CD8-positive, alpha-beta memory T cell (primary cell): ENCODE data around the gene THEMIS. TPM values are rescaled to one million over a fixed set of nuclear protein-coding genes. Genes with fewer than 3 reads are reported as not detected.

Source experiments
- CTCF ChIA-PET: fragments of 350-600 bp; sonication (Branson Sonifier 250); formaldehyde crosslinking; loops from one replicate; lab custom pipeline; 2021; ENCODE audit warnings: antibody characterized with exemption; lab: Charles Lee
- POLR2A ChIA-PET: fragments of 350-600 bp; sonication (Branson Sonifier 250); formaldehyde crosslinking; loops from one replicate; lab custom pipeline; 2021; ENCODE audit warnings: antibody characterized with exemption; lab: Charles Lee
- DNase-seq, 5 donors: peaks; one replicate each; pipeline versions ENCODE4 v3.0.0 to v3.0.0-alpha.2; 2020 to 2022; ENCODE audit warnings: mixed read lengths in 1 of 5
- H3K27ac ChIP-seq: one replicate; pipeline ENCODE4 v1.7.0; 2013; ENCODE audit warnings: low read depth, mild to moderate bottlenecking, low read length, moderate library complexity
- H3K27me3 ChIP-seq: 2 replicates; pipeline ENCODE4 v1.7.0; 2013; ENCODE audit warnings: low read length, mild to moderate bottlenecking; ENCODE audit not compliant: insufficient read depth, poor library complexity, severe bottlenecking
- H3K36me3 ChIP-seq: 2 replicates; pipeline ENCODE4 v1.7.0; 2013; ENCODE audit warnings: mild to moderate bottlenecking, low read length, moderate library complexity; ENCODE audit not compliant: insufficient read depth
- H3K4me1 ChIP-seq: 2 replicates; pipeline ENCODE4 v1.7.0; 2013; ENCODE audit warnings: mild to moderate bottlenecking, low read length, moderate library complexity; ENCODE audit not compliant: insufficient read depth
- H3K4me3 ChIP-seq: 2 replicates; pipeline ENCODE4 v1.7.0; 2013; ENCODE audit warnings: mild to moderate bottlenecking, low read length
- H3K9me3 ChIP-seq: 2 replicates; pipeline ENCODE4 v1.7.0; 2013; ENCODE audit warnings: mild to moderate bottlenecking, low read length
- H3K27ac Mint-ChIP-seq, 8 donors: one replicate each; pipeline ENCODE4 v1.8.0; 2020 to 2021; ENCODE audit warnings: mixed read lengths in 8 of 8, mild to moderate bottlenecking in 6 of 8, inconsistent platforms in 3 of 8, moderate library complexity in 3 of 8
- H3K27me3 Mint-ChIP-seq, 2 donors: one replicate each; pipeline ENCODE4 v1.8.0; 2020 to 2021; ENCODE audit warnings: mixed read lengths in 2 of 2, mild to moderate bottlenecking in 1 of 2, moderate library complexity in 1 of 2
- H3K36me3 Mint-ChIP-seq, 3 donors: one replicate each; pipeline ENCODE4 v1.8.0; 2020 to 2021; ENCODE audit warnings: mixed read lengths in 3 of 3, inconsistent platforms in 1 of 3, mild to moderate bottlenecking in 1 of 3
- H3K4me1 Mint-ChIP-seq, 3 donors: one replicate each; pipeline ENCODE4 v1.8.0; 2020 to 2021; ENCODE audit warnings: mixed read lengths in 3 of 3, inconsistent platforms in 1 of 3, mild to moderate bottlenecking in 1 of 3
- H3K4me3 Mint-ChIP-seq, 7 donors: one replicate each; pipeline ENCODE4 v1.8.0; 2020 to 2021; ENCODE audit warnings: mixed read lengths in 7 of 7, mild to moderate bottlenecking in 6 of 7, moderate library complexity in 4 of 7, inconsistent platforms in 2 of 7
- H3K9me3 Mint-ChIP-seq, 5 donors: one replicate each; pipeline ENCODE4 v1.8.0; 2020 to 2022; ENCODE audit warnings: mixed read lengths in 5 of 5, mild to moderate bottlenecking in 3 of 5, moderate library complexity in 2 of 5, inconsistent platforms in 1 of 5
- polyA plus RNA-seq: library from polyadenylated mRNA; unstranded; fragments of 300-500 nt; fragmentation: Illumina TruSeq; gene quantifications from one replicate; pipeline ENCODE4 v1.2.3, GENCODE V29; 2021
- total RNA-seq, 2 experiments: library from RNA; stranded (reverse); gene quantifications; one replicate each; pipeline ENCODE4 v1.2.3, GENCODE V29; 2021

THEMIS gene
- total and polyA plus RNA-seq, 3 experiments from 2014 or later, result 39.9 to 107 (median 40.6) TPM

DNA sequence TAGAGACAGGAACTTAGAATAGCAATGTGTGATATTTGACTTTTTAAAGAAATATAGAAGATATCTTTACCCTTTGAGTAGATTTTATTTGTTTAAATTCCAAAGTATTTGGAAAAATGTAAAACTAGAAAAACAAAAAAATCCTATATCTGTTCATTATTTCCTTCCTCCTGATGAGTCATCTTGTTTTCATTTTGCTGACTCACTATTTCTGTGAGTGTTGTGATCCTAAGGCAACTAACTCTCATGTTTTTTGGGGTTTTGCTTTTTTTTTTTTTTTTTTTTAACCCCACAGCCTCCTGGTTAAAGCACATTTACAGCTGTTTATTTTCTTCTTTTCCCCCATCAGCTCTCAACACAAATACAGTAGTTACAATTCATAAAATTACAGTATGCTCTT lies 37.8 kb upstream of the THEMIS start:
- Mint-ChIP-seq H3K27ac (peak overlapping the region in 7 of 8 donors; percentile 10 to 87 (median 27)), H3K27me3 (no peaks in the 10 kb centered on the region), H3K36me3 (peaks cover 0 to 4% (median 0%) of the 10 kb centered on the region in 3 donors), H3K9me3 (no peaks in the 10 kb centered on the region), H3K4me1 (peaks cover 50 to 66% (median 55%) of the 10 kb centered on the region in 3 donors), H3K4me3 (peak overlapping the region in 4 of 7 donors; percentile 16 to 58 (median 32))
- ChIA-PET CTCF (interaction anchor here (1.0 to 1.4 kb wide), 2 partner anchors 11 to 22 kb away, joined by 3 to 4 read pairs; no protein-coding TSS in a partner anchor), POLR2A (interaction anchor here (1.2 kb wide), 1 partner anchor 11 kb away, joined by 10 read pairs; no protein-coding TSS in a partner anchor)
- H3K27me3 ChIP-seq, result no peaks in the 10 kb centered on the region
- H3K36me3 ChIP-seq, result no peaks in the 10 kb centered on the region
- peak in 1 of 5 donors; percentile 20 for DNase-seq
- H3K27ac ChIP-seq, result peak overlapping the region; percentile 18
- H3K9me3 ChIP-seq, result no peaks in the 10 kb centered on the region
- no peak overlapping the region for H3K4me3 ChIP-seq
- H3K4me1 ChIP-seq, result peaks cover 33% of the 10 kb centered on the region

DNA sequence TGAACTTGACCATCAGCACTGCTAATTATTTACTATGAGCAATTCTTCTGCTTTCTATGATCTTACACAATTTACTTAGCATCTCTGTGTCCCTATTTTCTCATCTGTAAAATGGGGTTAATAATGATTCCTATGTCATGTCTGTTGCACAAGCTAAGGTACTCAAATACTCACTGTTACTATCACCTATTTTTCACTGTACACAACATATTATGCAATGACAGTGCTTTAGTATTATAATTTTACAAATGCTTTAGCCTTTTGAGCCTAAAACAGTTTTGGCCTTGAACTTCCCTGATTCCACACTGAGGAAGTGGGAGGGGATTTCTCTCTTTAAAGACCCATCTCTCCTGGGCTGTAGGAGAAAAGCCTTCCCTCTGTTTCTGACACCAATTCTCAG lies 36.9 kb upstream of the THEMIS start:
- ChIA-PET POLR2A (no interaction called here), CTCF (interaction anchor here (1.0 kb wide), 1 partner anchor 12 kb away, joined by 3 read pairs; no protein-coding TSS in a partner anchor)
- peaks cover 59 to 75% (median 64%) of the 10 kb centered on the region in 3 donors for H3K4me1 Mint-ChIP-seq
- H3K36me3 Mint-ChIP-seq, result peaks cover 0 to 7% (median 0%) of the 10 kb centered on the region in 3 donors
- no peaks in the 10 kb centered on the region for H3K27me3 ChIP-seq
- peaks cover 42% of the 10 kb centered on the region for H3K4me1 ChIP-seq
- H3K4me3 ChIP-seq, result no peak overlapping the region
- H3K4me3 Mint-ChIP-seq, result peak overlapping the region in 1 of 7 donors; percentile 25
- H3K27ac Mint-ChIP-seq, result peak overlapping the region in 6 of 8 donors; percentile 20 to 87 (median 44)
- H3K9me3 Mint-ChIP-seq, result peaks cover 0 to 7% (median 5%) of the 10 kb centered on the region in 5 donors
- H3K27me3 Mint-ChIP-seq, result no peaks in the 10 kb centered on the region
- no peak overlapping the region for H3K27ac ChIP-seq
- H3K9me3 ChIP-seq, result peaks cover 2% of the 10 kb centered on the region
- H3K36me3 ChIP-seq, result no peaks in the 10 kb centered on the region
- no peak for DNase-seq

DNA sequence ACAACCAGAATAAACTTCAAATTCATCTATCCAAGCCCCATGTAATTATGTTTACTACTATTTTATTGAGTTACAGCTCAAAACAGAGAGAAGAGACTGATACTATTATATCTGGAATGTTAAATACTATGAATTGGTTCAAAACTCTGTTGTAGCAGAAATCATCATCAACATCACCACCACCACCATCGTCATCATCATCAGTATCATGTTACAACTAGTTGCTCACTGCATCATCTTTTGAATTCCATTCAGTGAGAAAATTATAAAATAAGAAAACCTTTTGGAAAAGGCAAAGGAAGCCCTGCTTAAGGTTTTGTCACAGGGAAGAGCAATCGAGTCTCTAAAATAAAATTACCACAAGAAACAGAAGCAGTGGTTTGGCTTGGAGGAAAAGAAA lies 36.2 kb upstream of the THEMIS start:
- Histone ChIP-seq H3K27ac (no peak overlapping the region), H3K4me3 (no peak overlapping the region), H3K4me1 (peaks cover 45% of the 10 kb centered on the region), H3K9me3 (peaks cover 6% of the 10 kb centered on the region), H3K36me3 (no peaks in the 10 kb centered on the region), H3K27me3 (no peaks in the 10 kb centered on the region)
- peaks cover 0 to 4% (median 0%) of the 10 kb centered on the region in 3 donors for H3K36me3 Mint-ChIP-seq
- ChIA-PET CTCF (interaction anchor here (1.2 kb wide), 1 partner anchor 13 kb away, joined by 5 read pairs; no protein-coding TSS in a partner anchor), POLR2A (interaction anchor here (1.9 to 2.0 kb wide), 2 partner anchors 14 to 30 kb away, joined by 5 to 6 read pairs; no protein-coding TSS in a partner anchor)
- no peak for DNase-seq
- no peak overlapping the region for H3K4me3 Mint-ChIP-seq
- no peaks in the 10 kb centered on the region for H3K27me3 Mint-ChIP-seq
- H3K27ac Mint-ChIP-seq, result peak overlapping the region in 6 of 8 donors; percentile 3 to 87 (median 50)
- peaks cover 62 to 79% (median 67%) of the 10 kb centered on the region in 3 donors for H3K4me1 Mint-ChIP-seq
- H3K9me3 Mint-ChIP-seq, result peaks cover 0 to 11% (median 6%) of the 10 kb centered on the region in 5 donors

- Mint-ChIP-seq H3K4me3 (peak overlapping the region; percentile 18 to 88 (median 73)), H3K27ac (peak overlapping the region; percentile 88 to 99 (median 94)), H3K4me1 (peaks cover 57 to 72% (median 67%) of the 10 kb centered on the region in 3 donors), H3K9me3 (peaks cover 2 to 11% (median 6%) of the 10 kb centered on the region in 5 donors), H3K36me3 (peaks cover 0 to 4% (median 0%) of the 10 kb centered on the region in 3 donors), H3K27me3 (no peaks in the 10 kb centered on the region)
- POLR2A ChIA-PET, result interaction anchor here (0.6 to 2.6 kb wide), 15 partner anchors 9 to 100 kb away, joined by 3 to 18 read pairs (median 4); partner anchors contain the start of gene THEMIS
- no peaks in the 10 kb centered on the region for H3K27me3 ChIP-seq
- H3K4me1 ChIP-seq, result peaks cover 45% of the 10 kb centered on the region
- H3K27ac ChIP-seq, result peak overlapping the region; percentile 38
- no peaks in the 10 kb centered on the region for H3K36me3 ChIP-seq
- CTCF ChIA-PET, result interaction anchor here (0.6 to 2.1 kb wide), 10 partner anchors 10 to 80 kb away, joined by 3 to 15 read pairs (median 4); partner anchors contain the start of gene THEMIS
- no peak for DNase-seq
- H3K9me3 ChIP-seq, result peaks cover 6% of the 10 kb centered on the region
- H3K4me3 ChIP-seq, result peak overlapping the region; percentile 3
Measured at GRCh38 chr6:127934956-127935355, 34.1 kb upstream of the THEMIS start.

DNA sequence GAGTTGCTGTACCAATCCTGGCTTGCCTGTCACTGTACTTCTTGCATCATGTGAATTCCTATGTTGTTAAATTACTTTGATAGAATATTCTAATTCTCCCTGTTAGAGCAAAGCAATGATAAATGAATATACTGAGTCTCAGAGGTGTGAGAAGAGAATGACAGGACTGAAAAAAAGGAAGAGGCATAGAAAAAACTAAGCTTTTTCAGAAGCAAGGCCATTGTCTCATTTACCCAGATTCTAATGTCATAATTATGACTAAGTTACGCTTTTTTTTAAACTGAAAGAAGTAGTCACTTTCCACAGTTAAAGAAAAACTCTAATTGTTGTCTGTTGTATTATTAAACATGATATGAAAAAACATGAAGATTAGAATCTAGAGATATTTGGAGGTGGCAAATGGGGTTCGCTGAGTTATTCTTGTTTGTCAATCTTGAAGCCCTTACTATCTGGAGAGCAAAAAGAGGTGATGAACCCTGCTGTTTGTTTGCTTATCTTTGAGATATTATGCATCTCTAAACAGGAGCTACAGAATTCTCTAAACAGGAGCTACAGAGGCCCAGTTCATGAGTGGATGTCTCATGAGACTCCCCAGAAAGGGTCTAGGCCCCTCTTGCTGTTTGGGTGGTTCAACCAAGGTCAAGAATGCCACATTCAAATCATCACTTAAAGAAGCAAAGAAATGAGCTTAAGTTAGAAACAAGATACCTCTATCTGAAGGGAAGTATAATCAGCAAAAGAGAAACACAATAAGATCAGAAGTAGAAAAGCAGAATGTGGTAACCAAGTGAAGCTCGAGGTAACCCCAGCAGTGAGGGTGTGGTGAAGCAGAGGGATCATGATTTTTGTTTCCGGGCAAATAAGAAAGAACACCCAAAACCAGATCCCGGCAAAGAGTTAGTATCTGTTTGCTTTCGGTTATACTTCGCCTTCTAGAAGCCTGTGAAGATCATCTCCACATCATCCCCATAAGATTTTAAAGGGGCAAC lies 33.3 kb upstream of the THEMIS start:
- Mint-ChIP-seq H3K36me3 (peaks cover 0 to 4% (median 0%) of the 10 kb centered on the region in 3 donors), H3K4me1 (peaks cover 49 to 64% (median 60%) of the 10 kb centered on the region in 3 donors)
- POLR2A ChIA-PET, result interaction anchor here (0.6 to 2.6 kb wide), 13 partner anchors 10 to 100 kb away, joined by 3 to 18 read pairs (median 3); partner anchors contain the start of gene THEMIS

GRCh38 chr6:127933137-127933536 lies 32.3 kb upstream of the THEMIS start:
- Histone ChIP-seq H3K27ac (no peak overlapping the region), H3K36me3 (no peaks in the 10 kb centered on the region), H3K4me3 (no peak overlapping the region), H3K27me3 (no peaks in the 10 kb centered on the region), H3K9me3 (peaks cover 6% of the 10 kb centered on the region), H3K4me1 (peaks cover 33% of the 10 kb centered on the region)
- Mint-ChIP-seq H3K27me3 (no peaks in the 10 kb centered on the region), H3K36me3 (peaks cover 0 to 13% (median 0%) of the 10 kb centered on the region in 3 donors), H3K27ac (peak overlapping the region; percentile 53 to 96 (median 88)), H3K9me3 (peaks cover 6 to 17% (median 10%) of the 10 kb centered on the region in 5 donors), H3K4me1 (peaks cover 40 to 54% (median 50%) of the 10 kb centered on the region in 3 donors), H3K4me3 (peak overlapping the region in 1 of 7 donors; percentile 44)
- POLR2A ChIA-PET, result no interaction called here
- CTCF ChIA-PET, result no interaction called here
- DNase-seq, result no peak

More for the DNA sequence above, 33.3 kb upstream of the THEMIS start:
- CTCF ChIA-PET, result interaction anchor here (0.6 to 2.1 kb wide), 11 partner anchors 9 to 79 kb away, joined by 3 to 15 read pairs (median 4); partner anchors contain the start of gene THEMIS
- Histone ChIP-seq H3K9me3 (peaks cover 6% of the 10 kb centered on the region), H3K36me3 (no peaks in the 10 kb centered on the region), H3K27me3 (no peaks in the 10 kb centered on the region), H3K4me3 (peak overlapping the region; percentile 3), H3K27ac (peak overlapping the region; percentile 38), H3K4me1 (peaks cover 41% of the 10 kb centered on the region)
- Mint-ChIP-seq H3K27ac (peak overlapping the region; percentile 88 to 99 (median 94)), H3K9me3 (peaks cover 2 to 11% (median 6%) of the 10 kb centered on the region in 5 donors), H3K27me3 (no peaks in the 10 kb centered on the region), H3K4me3 (peak overlapping the region; percentile 18 to 88 (median 73))
- DNase-seq, result peak in 3 of 5 donors; percentile 68 to 79 (median 73)

- Histone ChIP-seq H3K4me1 (peaks cover 29% of the 10 kb centered on the region), H3K27me3 (no peaks in the 10 kb centered on the region), H3K36me3 (no peaks in the 10 kb centered on the region), H3K4me3 (no peak overlapping the region), H3K9me3 (peaks cover 6% of the 10 kb centered on the region), H3K27ac (no peak overlapping the region)
- ChIA-PET CTCF (no interaction called here), POLR2A (no interaction called here)
- no peak for DNase-seq
- Mint-ChIP-seq H3K27ac (peak overlapping the region in 7 of 8 donors; percentile 53 to 96 (median 86)), H3K27me3 (no peaks in the 10 kb centered on the region), H3K9me3 (peaks cover 7 to 17% (median 10%) of the 10 kb centered on the region in 5 donors), H3K4me3 (peak overlapping the region in 1 of 7 donors; percentile 44), H3K36me3 (peaks cover 0 to 15% (median 0%) of the 10 kb centered on the region in 3 donors), H3K4me1 (peaks cover 37 to 50% (median 46%) of the 10 kb centered on the region in 3 donors)
Measured at GRCh38 chr6:127932708-127933107, 31.9 kb upstream of the THEMIS start.
